ENCODE measurements around the gene RSPO4. TPM values are rescaled to one million over a fixed set of nuclear protein-coding genes. Genes with fewer than 3 reads are reported as not detected.

The RSPO4 gene
- total and polyA plus RNA-seq, 2 of the 8 experiments (the other 6 are each of a cell fraction or from before 2014, with no cell fraction given): 3.4 to 6.4 TPM

- Histone ChIP-seq H3K9ac (replicated peaks in 1 of 4; ENCODE audit: extremely low read depth in 1 of 4, low read depth in 3 of 4, low read length in 3 of 4) (no peak overlapping the region), H3K27me3 (replicated peaks in 1 of 4; ENCODE audit: control insufficient read depth in 3 of 4, extremely low read depth in 1 of 4, insufficient read depth in 3 of 4, low read length in 3 of 4) (peaks cover 4 to 28% (median 21%) of the 10 kb centered on the region in 4 experiments), H4K20me1 (replicated peaks in 1 of 2; ENCODE audit: control insufficient read depth in 1 of 2, insufficient read depth in 2 of 2, low read length in 2 of 2) (peaks cover 0 to 2% of the 10 kb centered on the region in 2 experiments), H3K4me3 (ENCODE audit: extremely low read depth in 1 of 4, insufficient read depth in 2 of 4, low read depth in 3 of 4, low read length in 4 of 4) (no peak overlapping the region), H4K91ac (replicated peaks; ENCODE audit: insufficient read length, low read length) (no peak overlapping the region), H3K4me1 (replicated peaks in 1 of 4; ENCODE audit: control insufficient read depth in 3 of 4, insufficient read depth in 4 of 4, low read length in 3 of 4) (peaks cover 0 to 8% (median 2%) of the 10 kb centered on the region in 4 experiments; a peak in 4 of 7 replicates), H2BK12ac (ENCODE audit: low read depth, low read length) (no peak overlapping the region), H3K36me3 (ENCODE audit: control insufficient read depth in 2 of 4, insufficient read depth in 4 of 4, low read length in 3 of 4) (no peaks in the 10 kb centered on the region), H3K27ac (ENCODE audit: low read depth, low read length) (no peak overlapping the region), H3K79me2 (ENCODE audit: control insufficient read depth in 1 of 2, insufficient read depth in 2 of 2, low read length in 2 of 2) (no peaks in the 10 kb centered on the region), H2AFZ (ENCODE audit: low read length) (no peak overlapping the region), H2BK15ac (ENCODE audit: low read length) (no peak overlapping the region), H3K79me1 (ENCODE audit: low read depth, low read length) (no peaks in the 10 kb centered on the region), H2BK20ac (ENCODE audit: low read length) (no peak overlapping the region), H3K56ac (replicated peaks; ENCODE audit: insufficient read length, low read depth, low read length) (no peak overlapping the region), H2AK5ac (ENCODE audit: low read depth, low read length) (no peak overlapping the region), H2BK5ac (ENCODE audit: low read depth, low read length) (no peak overlapping the region), H3K23ac (ENCODE audit: insufficient read length) (no peak overlapping the region), H3K23me2 (ENCODE audit: low read depth, low read length) (peaks cover 5% of the 10 kb centered on the region; the same call in 1 of the 2 replicates), H3K4ac (replicated peaks; ENCODE audit: insufficient read length, low read depth, low read length) (no peak overlapping the region), H4K5ac (ENCODE audit: insufficient read length, low read depth, low read length) (no peak overlapping the region), H3K9me3 (ENCODE audit: insufficient read depth in 2 of 2, low read depth in 1 of 2, low read length in 1 of 2) (no peaks in the 10 kb centered on the region), H3K14ac (ENCODE audit: insufficient read length) (no peak overlapping the region), H4K8ac (ENCODE audit: extremely low read depth, insufficient read depth, low read length) (no peak overlapping the region), H3K4me2 (ENCODE audit: insufficient read depth in 1 of 2, low read depth in 2 of 2, low read length in 2 of 2) (no peak overlapping the region), H3K18ac (ENCODE audit: extremely low read depth, low read length) (no peak overlapping the region), H2BK120ac (replicated peaks; ENCODE audit: low read depth, low read length) (no peak overlapping the region)
- CTCF ChIA-PET (ENCODE audit: partially characterized antibody): interaction anchor here (0.7 to 1.8 kb wide), 4 partner anchors 18 to 180 kb away, joined by 3 to 5 read pairs (median 4); no protein-coding TSS in a partner anchor
- POLR2A ChIA-PET (ENCODE audit: partially characterized antibody): no interaction called here
- FAIRE-seq: no peak
- DNase-seq (ENCODE audit: low read depth in 1 of 2, low spot score in 2 of 2): no peak
- 94% methylated on average over 6 of the region's 6 CpGs; no CpG with 5 or more reads in 1 of the 2 experiments for WGBS, 2 experiments (ENCODE audit: extremely low coverage in 1 of 2, insufficient coverage in 1 of 2, insufficient read length in 1 of 2, insufficient replicate concordance in 2 of 2, low coverage in 1 of 2, low lambda C conversion rate in 2 of 2, missing lambda C conversion rate in 1 of 2)
- TF ChIP-seq NANOG (IDR thresholded peaks at IDR 0.05; ENCODE audit: insufficient read depth, low read depth, low read length, poor library complexity, severe bottlenecking): no peak
- no peak for TF ChIP-seq EGR1 (IDR thresholded peaks at IDR 0.05; ENCODE audit: borderline replicate concordance, low read depth, low read length)
- TF ChIP-seq HDAC6 (IDR thresholded peaks at IDR 0.05; ENCODE audit: low read depth, low read length): no peak
- no peak for TF ChIP-seq USF2 (IDR thresholded peaks at IDR 0.05; ENCODE audit: low read length)
- no peak for TF ChIP-seq TAF1 (IDR thresholded peaks at IDR 0.05; ENCODE audit: low read depth, low read length)
- no peak for TF ChIP-seq EP300 (IDR thresholded peaks at IDR 0.05; ENCODE audit: borderline replicate concordance in 1 of 2, low read depth in 2 of 2, low read length in 2 of 2)
- TF ChIP-seq CEBPB (IDR thresholded peaks at IDR 0.05; ENCODE audit: low read depth, low read length): no peak
- no peak for TF ChIP-seq TCF12 (IDR thresholded peaks at IDR 0.05; ENCODE audit: low read depth, low read length)
- no peak for TF ChIP-seq SP1 (IDR thresholded peaks at IDR 0.05; ENCODE audit: low read depth, low read length)
- no peak for TF ChIP-seq NRF1 (IDR thresholded peaks at IDR 0.05; ENCODE audit: low read depth, low read length)
- no peak for TF ChIP-seq MAFK (IDR thresholded peaks at IDR 0.05; ENCODE audit: low read depth, low read length)
- no peak for TF ChIP-seq RBBP5 (IDR thresholded peaks at IDR 0.05; ENCODE audit: borderline replicate concordance, low read depth, low read length)
Observed at GRCh38 chr20:998231-998830, 3.8 kb downstream of the RSPO4 start.

All from H1 (cell line).